GM19240 (cell line): ENCODE measurements around the gene TMED4.
A peak's percentile ranks its signal among the peaks of the same experiment; 100 is the strongest.

ENCODE experiments used
- DNase-seq: peaks from one replicate; pipeline ENCODE4 v3.0.0; 2011; ENCODE audit warnings: low spot score; ENCODE audit not compliant: insufficient read length

TMED4 gene

DNA sequence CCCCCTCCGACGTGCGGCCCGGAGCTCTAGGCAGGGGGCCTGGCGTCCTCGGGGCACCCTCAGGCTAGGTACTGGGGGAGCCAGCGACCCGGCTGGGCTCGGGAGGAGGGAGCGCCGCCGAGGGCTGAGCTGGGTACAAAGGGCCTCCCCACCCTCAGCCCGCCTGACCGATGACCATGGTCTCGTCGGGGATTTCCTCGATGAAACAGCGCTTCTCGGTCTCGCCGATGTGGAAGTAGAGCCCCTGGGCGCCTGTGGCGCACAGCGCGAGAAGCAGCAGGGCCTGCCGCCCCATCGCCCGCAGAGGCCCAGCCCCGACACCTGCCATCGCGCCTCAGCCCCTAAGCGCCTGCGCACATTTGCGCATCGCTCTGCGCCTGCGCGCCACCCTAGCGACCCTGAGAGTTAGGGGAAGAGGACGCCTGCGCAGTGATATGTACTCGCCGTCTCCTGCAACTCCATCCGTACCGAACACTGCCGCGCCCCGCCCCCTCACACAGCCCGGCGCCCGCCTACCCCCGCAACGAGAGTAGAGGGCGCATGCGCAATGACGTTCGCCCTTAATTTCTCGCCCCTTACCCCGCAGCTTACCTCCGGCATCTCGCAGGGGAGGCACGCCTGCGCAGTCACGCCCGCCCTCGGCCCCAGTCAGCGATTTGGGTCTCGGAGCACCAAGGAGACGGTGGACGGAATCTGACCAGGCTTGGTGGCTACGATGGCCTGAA is at the start of gene TMED4:
TMED4 (minus strand) TSS at position 353 of the 725 bp plus-strand sequence; CDS start at position 328, 25 bp downstream.
- DNase-seq: peak; percentile 96

DNA sequence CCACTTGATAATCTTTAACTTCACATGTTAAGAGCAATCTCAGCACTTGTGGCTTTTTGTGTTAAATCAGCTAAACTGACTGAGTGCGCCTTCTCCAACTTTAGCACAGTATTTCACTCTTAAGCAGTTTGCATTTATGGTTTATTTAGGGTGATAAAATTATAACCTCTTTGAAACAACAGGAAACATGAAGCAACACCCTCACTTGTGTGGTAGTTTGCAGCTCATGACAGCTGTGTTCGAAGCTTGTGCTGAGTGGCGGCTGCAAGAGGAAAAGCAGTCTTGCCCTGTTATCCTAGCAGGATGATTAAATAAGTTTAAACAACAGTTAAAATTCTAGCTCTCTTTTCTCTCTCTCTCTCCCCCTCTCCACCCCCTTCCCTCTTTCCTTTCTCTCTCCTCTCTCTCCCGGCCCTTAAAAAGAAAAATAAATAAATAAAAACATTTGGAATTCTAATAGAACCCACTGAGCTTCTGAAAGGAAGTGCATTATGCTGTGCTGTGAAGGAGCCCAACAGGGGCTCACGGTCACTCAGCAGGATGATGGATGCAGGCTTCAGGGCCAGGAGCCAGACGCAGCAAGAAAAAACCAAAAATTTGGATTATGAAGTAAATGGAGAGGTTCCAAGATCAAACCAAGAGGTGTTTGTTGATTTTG is 49.6 kb upstream of the TMED4 start:
- no peak for DNase-seq

DNA sequence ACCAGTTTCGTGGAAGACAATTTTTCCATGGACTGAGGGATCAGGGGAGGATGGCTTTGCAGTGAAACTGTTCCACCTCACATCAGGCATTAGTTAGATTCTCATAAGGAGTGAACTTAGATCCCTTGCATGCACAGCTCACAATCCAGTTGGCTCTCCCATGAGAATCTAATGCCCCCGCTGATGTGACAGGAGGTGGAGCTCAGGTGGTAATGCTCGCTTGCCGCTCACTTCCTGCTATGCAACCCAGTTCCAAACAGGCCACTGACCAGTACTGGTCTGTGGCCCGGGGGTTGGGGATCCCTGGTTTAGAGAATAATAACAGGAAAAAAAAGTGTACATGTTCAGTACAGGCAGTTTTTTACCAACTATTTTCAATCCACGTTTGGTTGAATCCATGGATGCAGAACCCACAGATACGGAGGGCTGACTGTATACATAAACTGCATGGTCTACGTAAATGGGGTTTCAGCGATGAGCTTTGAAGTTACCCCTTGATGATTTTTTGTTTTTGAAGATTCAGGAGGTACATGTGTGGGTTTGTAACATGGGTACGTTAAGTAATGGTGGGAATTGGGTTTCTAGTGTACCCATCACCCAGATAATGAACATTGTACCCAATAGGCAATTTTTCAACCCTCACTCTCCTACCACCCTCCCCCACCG is 48.9 kb upstream of the TMED4 start:
- no peak for DNase-seq

DNA sequence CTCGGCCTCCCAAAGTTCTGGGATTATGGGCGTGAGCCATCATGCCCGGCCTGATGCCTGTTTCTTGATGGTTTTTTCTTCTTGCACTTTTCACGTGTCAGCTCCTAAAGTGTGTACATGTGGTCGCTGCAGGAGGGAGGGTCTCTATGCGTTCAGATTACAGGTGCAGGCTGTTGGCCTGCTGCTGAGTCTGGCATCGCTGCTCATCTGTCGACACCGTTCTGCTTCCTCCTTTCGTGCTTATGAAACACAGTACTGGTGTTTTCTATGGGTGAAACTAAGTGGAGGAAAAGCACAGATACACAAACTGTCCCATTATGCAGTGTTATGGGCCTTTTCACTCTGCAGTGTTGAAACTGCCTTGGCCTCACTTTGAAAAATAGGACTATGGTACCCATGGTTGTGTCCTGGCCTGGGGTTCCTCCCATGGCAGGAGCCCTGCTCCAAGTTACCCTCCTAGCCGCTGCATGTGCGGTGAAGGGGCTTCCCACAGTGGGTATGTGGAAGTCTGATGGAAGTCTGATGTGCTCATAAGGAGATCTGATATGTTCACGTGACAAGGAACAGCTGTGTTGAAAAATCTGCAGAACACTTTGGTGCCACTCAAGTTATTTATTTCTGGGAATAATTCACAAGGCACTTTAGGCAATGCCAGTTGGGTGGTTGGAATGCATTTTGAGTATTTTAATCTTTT is 47.9 kb upstream of the TMED4 start:
- DNase-seq: no peak

DNA sequence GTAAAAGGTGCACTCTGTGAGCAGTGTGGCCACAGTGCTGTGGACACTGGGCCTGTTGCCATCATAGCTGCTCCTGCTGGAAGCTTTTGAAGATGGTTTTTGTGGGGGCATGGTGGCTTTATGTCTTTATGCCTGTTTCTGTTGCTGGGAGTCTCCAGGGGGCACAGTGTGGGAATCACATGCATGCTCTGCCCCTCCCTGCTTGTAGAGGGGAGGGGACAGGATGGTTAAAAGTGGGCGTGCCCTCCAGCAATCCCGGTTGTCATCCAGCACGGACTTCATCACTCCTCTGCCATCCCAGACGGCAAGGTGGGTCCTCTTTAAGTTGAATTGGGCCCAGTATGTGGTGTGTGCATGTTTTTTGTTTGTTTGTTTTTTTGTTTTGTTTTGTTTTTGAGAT is 44.6 kb upstream of the TMED4 start:
- DNase-seq: no peak

DNA sequence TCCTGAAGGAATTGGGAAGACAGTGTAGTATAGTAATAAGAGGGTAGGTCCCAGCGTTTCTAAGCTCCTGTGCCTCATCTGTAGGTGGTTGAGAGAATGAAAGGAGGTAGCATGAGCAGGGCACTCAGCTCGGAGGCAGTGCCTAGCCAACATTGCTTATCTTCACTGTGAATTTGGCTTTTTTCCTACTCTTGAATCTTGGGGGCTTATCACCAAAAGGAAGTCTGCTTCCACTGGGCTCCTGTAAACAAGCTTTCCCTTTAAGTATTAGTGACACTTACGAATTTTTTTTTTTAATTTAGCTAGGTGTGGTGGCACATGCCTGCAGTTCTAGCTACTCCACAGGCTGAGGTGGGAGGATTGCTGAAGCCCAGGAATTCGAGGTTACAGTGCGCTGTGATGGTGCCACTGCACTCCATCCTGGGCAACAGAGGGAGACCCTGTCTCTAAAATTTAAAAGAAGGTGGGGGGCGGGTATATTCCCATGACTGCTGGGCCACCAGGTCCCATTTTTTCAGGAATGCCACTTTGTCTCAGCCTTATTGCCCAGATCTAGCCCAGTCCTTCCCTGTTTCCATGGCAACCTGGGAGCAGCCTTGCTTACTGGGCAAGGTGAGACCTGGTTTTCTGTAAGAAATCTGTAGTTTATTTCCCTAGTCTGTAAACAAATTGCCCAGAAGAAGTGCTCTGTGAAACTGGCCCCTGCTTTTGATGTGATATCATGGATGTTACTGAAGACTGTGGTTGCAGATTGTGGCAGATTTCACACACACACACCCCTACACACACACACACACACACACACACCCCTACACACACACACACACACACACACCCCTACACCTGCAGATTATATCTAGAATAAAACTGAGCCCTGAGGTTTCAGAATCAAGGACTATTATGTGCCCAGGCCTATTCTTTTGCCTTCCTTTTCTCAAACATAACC is 43.8 kb upstream of the TMED4 start:
- DNase-seq: no peak

DNA sequence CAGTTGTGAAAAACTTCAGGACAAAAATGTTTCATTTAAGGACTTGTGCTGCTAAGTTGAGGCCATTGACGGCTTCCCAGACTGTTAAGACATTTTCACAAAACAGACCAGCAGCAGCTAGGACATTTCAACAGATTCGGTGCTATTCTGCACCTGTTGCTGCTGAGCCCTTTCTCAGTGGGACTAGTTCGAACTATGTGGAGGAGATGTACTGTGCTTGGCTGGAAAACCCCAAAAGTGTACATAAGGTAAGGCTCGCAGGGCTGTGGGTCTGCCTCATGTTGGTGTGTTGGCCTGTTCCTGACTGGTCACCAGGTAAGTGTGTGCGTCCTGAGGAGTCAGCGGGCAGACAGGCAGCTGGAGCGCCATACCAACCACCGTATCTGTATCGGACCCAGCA is 42.3 kb upstream of the TMED4 start:
- no peak for DNase-seq

DNA sequence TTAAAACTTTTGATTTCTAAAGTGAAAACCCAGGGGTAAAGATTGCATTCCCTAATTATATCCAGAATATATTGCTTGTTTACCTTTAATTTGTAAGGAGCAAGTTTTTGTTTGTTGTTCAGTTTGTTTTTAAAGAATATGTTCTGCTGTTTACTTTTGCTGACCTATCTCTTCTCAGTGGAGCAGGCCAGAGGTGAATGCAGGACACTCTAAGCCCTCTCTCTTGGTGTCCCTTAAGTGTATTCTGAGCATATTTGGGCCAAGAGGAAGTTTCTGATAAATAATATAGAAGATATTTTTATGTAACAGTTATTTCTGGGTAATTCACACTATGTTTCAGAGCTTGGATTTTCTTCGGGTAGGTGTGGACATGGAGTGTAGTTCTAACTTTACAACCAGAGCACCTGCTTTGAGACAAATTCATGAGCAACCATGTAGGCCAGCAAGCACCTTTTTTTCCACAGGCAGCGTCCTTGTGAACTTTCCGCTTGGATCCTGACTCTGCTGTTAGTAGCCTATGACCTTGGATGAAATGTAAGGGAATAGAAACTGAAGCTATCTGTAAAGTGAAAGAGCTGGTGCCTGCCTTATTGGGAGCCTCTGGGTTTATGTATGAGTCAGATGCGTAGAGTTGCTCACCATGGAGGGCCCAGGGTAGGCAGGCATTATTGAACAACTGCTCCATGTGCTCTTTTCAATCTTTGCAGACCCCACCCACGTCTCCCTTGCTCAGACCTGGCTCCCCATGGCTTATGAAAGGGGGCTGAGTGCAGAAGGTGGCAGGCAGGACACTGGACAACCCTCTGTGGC is 40.5 kb upstream of the TMED4 start:
- peak; percentile 42 for DNase-seq

DNA sequence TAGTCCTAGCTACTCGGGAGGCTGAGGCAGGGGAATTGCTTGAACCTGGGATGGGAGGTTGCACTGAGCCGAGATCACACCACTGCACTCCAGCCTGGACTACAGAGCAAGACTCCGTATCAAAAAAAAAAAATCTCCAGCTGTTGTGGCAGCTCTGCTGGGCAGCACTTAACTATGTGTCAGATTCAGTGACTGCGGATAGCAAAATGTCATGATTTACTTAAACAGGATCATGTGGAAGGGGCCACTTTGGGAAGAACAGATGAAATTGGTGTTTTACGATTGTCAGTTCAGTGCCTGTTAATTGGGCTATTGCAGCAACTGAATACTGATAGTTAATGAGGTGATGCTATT is 39.7 kb upstream of the TMED4 start:
- DNase-seq: no peak

DNA sequence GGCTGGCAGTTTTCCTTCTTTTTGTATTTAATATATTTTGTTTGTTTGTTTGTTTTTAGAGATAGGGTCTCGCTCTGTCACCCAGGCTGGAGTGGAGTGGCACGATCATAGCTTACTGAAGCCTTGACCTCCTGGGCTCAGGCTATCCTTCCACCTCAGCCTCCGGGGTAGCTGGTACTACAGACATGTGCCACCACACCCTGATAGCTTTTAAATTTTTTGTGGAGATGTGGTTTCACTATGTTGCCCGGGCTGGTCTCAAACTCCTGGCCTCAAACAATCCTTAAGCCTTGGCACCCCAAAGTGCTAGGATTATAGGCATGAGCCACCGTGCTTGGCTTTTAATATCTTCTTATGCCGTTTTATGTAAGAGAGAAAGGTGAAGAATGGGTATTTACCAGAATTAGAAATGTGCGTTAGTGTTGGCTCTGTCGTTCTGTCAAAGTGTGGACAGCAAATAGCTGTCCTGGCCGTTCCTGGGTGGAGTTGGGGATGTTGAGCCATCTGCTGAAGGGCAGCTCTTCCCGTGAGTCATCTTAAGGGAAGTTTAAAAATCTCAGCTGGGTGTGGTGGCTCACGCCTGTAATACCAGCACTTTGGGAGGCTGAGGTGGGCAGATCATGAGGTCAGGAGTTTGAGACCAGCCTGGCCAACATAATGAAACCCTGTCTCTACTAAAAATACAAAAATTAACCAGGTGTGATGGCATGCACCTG is 39.2 kb upstream of the TMED4 start:
- DNase-seq: no peak

DNA sequence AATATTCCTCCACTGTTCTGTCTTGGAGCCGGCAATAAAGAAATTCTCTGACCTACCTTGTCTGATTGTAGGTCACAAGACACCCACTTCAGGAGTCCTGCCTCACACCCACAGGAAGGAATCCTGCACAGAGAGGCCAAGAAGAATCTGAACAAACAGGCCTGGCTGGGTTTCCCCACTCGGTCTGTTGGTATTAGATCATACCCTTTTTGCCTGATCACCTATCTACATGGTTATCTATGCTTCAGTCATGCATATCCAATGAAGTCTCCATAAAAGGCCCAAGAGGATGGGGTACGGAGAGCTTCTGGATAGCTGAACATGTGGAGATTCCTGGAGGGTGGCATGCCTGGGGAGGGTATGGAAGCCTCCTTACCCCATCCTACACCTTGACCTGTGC is 36.7 kb upstream of the TMED4 start:
- no peak for DNase-seq

DNA sequence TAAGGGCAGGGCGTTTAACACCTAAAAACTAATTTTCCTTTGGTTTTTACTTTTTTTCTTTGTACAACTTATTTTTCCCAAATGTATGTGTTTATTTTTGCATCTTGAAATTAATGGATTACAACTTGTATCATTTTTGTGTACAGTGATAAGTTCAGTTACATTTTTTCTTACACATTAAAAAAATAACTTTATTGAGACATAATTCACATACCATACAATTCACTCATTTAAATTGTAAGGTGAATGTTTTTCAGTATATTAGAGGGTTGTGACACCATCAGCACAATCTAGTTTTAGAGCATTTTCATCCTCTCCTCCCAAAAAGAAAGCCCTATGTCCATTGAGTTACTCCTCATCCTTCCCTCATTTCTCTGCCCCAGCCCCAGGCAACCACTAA is 36.0 kb upstream of the TMED4 start:
- DNase-seq: no peak

DNA sequence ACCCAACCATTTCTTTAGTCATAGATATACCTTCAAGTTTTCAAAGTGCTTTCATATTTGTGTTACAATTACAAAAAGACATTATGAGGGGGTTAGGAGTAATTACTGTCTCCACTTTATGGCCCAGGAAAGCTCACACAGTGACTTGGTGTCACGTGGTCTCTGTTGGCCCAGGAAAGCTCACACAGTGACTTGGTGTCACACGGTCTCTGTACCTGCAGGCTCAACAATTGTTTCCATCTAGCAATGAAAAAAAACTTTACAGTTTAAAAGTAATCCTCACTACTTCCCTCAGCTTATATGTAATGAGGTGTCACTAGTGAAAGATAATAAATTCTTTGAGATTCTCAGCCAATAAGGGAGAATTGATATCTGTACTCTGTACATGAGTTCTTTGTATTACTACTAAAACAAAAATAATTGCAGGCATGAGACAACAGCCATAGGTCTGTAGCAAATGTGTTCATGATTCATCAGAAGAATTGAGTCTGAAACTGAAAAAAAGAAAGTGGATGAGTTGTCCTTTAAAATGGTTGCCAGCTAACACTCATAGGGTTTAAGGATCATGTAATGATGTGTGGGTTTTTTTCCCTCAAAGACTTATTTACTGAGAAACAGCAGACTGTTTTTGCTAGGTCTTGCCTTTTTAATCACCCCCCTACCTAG is 35.3 kb upstream of the TMED4 start:
- DNase-seq: no peak

DNA sequence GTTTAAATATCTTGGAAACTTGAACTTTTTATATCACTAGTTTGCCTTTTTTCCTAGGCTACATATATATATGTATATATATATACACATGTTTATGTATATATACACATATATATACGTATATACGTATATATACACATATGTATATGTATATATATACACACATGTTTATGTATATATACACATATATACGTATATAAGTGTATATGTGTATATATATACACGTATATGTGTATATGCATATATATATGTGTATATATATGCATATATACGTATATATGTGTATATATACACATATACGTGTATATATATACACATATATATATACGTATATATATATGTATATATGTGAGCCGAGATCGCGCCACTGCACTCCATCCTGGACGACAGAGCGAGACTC is 34.5 kb upstream of the TMED4 start:
- no peak for DNase-seq

DNA sequence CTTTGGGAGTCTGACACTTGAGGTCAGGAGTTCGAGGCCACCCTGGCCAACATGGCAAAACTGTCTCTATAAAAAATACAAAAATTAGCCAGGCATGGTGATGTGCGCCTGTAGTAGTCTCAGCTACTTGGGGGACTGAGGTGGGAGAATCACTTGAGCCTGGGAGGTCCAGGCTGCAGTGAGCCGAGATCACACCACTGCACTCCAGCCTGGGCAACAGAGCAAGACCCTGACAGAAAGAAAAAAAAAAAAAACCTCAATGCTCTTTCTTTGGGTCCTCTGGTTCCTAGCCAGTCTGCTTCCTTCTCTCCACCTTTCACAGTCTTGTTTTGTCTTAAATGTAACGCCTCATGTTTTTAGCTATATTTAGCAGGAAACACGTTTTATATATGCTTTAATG is 33.8 kb upstream of the TMED4 start:
- DNase-seq: no peak

DNA sequence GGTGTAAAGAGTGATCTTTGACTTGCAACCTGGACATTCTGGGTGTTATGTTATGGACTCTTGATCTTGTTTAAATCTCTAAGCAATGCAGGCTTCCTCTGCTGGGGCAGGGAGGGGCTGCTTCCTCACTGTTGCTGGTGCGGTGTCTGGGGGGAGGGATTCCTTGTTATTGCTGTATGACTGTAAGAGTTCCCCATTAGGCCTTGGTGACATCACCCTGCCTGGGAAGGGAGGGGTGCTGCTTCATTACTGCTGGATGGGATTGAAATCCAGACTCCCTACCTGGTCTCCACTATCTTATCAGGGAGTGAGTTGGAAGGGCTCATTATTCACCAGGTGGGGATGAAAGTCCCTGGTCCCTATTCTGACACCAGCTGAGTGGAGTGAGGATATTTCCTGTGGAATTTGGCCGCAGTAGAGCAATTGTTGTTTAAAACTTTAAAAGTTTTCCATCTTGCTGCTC is 33.1 kb upstream of the TMED4 start:
- no peak for DNase-seq

DNA sequence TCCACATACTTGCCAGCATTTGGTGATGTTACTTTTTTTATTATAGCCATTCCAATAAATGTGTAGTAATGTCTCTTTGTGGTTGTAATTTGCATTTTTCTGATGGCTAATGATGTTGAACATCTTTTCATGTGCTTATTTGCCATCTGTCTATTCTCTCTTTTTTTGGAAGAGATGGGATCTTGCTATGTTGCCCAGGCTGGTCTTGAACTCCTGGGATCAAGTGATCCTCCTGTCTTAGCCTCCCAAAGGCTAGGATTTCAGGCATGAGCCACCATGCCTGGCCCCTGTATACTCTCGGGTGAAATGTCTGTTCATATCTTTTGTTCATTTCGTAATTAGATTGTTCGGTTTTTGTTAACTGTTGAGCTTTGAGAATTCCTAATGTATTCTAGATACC is 27.8 kb upstream of the TMED4 start:
- no peak for DNase-seq

DNA sequence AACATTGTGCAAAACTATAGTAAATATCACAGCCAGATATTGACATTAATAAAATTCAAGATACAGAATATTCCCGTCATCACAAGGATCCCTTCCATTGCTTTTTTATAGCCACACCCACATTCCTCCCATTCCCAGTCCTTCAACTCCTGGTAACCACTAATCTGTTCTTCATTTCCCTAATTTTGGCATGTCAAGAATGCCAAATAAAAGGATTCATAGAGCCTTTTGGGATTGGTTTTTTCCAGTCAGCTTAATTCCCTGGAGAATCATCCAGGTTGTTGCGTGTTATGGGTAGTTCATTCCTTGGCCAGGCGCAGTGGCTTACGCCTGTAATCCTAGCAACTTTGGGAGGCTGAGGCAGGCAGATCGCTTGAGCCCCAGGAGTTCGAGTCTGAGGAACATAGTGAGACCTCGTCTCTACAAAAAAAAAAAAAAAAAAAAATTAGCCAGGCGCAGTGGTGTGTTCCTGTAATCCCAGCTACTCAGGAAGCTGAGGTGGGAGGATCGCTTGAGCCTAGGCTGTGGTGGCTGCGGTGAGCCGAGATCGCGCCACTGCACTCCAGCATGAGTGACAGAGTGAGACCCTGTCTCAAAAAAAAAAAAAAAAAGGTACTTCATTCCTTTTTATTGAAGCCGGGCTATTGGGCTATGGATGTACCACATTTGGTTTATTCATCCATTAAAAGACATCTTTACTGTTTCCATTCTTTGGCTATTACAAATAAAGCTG is 27.1 kb upstream of the TMED4 start:
- DNase-seq: no peak
